ENCODE results near the gene IRAK1BP1. TPM values are rescaled to one million over a fixed set of nuclear protein-coding genes. Genes with fewer than 3 reads are reported as not detected.
A peak's percentile ranks its signal among the peaks of the same experiment; 100 is the strongest.

The IRAK1BP1 gene
- total and polyA plus RNA-seq, 9 of the 15 experiments (the other 6 are each of a cell fraction or from before 2014, with no cell fraction given), result 1.8 to 3.7 (median 2.1) TPM

DNA sequence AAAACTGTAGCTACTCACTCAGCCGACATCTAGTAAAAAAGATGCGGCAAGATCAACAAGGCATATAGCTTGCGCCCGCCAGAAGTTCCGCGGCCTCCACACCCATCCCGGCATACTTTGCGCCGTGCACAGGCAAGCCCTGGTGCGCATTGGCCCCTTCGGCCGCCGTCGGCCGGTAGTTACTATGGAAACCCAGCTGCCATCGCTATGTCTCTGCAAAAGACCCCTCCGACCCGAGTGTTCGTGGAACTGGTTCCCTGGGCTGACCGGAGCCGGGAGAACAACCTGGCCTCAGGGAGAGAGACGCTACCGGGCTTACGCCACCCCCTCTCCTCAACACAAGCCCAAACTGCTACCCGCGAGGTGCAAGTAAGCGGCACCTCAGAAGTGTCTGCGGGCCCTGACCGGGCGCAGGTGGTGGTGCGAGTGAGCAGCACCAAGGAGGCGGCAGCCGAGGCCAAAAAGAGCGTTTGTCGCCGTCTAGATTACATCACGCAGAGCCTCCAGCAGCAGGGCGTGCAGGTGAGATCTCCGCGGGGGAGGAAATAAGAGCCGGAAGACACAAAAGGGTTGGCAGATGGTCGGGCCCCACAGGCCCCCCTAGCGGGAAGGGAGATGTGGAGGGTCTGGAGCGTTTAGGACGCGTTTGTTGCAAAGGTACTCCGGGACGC lies at the start of gene IRAK1BP1 (continued):
- TF ChIP-seq, protein P1, sequence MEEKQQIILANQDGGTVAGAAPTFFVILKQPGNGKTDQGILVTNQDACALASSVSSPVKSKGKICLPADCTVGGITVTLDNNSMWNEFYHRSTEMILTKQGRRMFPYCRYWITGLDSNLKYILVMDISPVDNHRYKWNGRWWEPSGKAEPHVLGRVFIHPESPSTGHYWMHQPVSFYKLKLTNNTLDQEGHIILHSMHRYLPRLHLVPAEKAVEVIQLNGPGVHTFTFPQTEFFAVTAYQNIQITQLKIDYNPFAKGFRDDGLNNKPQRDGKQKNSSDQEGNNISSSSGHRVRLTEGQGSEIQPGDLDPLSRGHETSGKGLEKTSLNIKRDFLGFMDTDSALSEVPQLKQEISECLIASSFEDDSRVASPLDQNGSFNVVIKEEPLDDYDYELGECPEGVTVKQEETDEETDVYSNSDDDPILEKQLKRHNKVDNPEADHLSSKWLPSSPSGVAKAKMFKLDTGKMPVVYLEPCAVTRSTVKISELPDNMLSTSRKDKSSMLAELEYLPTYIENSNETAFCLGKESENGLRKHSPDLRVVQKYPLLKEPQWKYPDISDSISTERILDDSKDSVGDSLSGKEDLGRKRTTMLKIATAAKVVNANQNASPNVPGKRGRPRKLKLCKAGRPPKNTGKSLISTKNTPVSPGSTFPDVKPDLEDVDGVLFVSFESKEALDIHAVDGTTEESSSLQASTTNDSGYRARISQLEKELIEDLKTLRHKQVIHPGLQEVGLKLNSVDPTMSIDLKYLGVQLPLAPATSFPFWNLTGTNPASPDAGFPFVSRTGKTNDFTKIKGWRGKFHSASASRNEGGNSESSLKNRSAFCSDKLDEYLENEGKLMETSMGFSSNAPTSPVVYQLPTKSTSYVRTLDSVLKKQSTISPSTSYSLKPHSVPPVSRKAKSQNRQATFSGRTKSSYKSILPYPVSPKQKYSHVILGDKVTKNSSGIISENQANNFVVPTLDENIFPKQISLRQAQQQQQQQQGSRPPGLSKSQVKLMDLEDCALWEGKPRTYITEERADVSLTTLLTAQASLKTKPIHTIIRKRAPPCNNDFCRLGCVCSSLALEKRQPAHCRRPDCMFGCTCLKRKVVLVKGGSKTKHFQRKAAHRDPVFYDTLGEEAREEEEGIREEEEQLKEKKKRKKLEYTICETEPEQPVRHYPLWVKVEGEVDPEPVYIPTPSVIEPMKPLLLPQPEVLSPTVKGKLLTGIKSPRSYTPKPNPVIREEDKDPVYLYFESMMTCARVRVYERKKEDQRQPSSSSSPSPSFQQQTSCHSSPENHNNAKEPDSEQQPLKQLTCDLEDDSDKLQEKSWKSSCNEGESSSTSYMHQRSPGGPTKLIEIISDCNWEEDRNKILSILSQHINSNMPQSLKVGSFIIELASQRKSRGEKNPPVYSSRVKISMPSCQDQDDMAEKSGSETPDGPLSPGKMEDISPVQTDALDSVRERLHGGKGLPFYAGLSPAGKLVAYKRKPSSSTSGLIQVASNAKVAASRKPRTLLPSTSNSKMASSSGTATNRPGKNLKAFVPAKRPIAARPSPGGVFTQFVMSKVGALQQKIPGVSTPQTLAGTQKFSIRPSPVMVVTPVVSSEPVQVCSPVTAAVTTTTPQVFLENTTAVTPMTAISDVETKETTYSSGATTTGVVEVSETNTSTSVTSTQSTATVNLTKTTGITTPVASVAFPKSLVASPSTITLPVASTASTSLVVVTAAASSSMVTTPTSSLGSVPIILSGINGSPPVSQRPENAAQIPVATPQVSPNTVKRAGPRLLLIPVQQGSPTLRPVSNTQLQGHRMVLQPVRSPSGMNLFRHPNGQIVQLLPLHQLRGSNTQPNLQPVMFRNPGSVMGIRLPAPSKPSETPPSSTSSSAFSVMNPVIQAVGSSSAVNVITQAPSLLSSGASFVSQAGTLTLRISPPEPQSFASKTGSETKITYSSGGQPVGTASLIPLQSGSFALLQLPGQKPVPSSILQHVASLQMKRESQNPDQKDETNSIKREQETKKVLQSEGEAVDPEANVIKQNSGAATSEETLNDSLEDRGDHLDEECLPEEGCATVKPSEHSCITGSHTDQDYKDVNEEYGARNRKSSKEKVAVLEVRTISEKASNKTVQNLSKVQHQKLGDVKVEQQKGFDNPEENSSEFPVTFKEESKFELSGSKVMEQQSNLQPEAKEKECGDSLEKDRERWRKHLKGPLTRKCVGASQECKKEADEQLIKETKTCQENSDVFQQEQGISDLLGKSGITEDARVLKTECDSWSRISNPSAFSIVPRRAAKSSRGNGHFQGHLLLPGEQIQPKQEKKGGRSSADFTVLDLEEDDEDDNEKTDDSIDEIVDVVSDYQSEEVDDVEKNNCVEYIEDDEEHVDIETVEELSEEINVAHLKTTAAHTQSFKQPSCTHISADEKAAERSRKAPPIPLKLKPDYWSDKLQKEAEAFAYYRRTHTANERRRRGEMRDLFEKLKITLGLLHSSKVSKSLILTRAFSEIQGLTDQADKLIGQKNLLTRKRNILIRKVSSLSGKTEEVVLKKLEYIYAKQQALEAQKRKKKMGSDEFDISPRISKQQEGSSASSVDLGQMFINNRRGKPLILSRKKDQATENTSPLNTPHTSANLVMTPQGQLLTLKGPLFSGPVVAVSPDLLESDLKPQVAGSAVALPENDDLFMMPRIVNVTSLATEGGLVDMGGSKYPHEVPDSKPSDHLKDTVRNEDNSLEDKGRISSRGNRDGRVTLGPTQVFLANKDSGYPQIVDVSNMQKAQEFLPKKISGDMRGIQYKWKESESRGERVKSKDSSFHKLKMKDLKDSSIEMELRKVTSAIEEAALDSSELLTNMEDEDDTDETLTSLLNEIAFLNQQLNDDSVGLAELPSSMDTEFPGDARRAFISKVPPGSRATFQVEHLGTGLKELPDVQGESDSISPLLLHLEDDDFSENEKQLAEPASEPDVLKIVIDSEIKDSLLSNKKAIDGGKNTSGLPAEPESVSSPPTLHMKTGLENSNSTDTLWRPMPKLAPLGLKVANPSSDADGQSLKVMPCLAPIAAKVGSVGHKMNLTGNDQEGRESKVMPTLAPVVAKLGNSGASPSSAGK (IDR thresholded peaks at IDR 0.05), result peak; percentile 53; the same call in 1 of the 2 replicates
- TF ChIP-seq MEF2D (tag; conservative IDR thresholded peaks at IDR 0.05; ENCODE audit: low read depth), result no peak
- no peak for TF ChIP-seq ZNF121 (CRISPR knock-in tag; conservative IDR thresholded peaks at IDR 0.05)
- TF ChIP-seq, protein P2, sequence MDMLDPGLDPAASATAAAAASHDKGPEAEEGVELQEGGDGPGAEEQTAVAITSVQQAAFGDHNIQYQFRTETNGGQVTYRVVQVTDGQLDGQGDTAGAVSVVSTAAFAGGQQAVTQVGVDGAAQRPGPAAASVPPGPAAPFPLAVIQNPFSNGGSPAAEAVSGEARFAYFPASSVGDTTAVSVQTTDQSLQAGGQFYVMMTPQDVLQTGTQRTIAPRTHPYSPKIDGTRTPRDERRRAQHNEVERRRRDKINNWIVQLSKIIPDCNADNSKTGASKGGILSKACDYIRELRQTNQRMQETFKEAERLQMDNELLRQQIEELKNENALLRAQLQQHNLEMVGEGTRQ (CRISPR knock-in tag; IDR thresholded peaks at IDR 0.05), result no peak
- TF ChIP-seq GTF2F1 (IDR thresholded peaks at IDR 0.05; ENCODE audit: low read depth, low read length), result no peak
- no peak for TF ChIP-seq DMBX1 (CRISPR knock-in tag; IDR thresholded peaks at IDR 0.05; ENCODE audit: borderline replicate concordance)
- TF ChIP-seq CREM (IDR thresholded peaks at IDR 0.05; ENCODE audit: low read depth), result peak; percentile 80
- TF ChIP-seq RFX7 (CRISPR knock-in tag; IDR thresholded peaks at IDR 0.05), result no peak
- TF ChIP-seq MEF2A (IDR thresholded peaks at IDR 0.05; ENCODE audit: control insufficient read depth, low read depth, low read length), result no peak
- no peak for TF ChIP-seq ZNF696 (CRISPR knock-in tag; conservative IDR thresholded peaks at IDR 0.05)
- no peak for TF ChIP-seq SMARCB1 (IDR thresholded peaks at IDR 0.05; ENCODE audit: insufficient read length, low read depth)
- TF ChIP-seq KAT8 (IDR thresholded peaks at IDR 0.05; ENCODE audit: low read depth), result no peak
- TF ChIP-seq ZNF224 (CRISPR knock-in tag; IDR thresholded peaks at IDR 0.05), result no peak
- TF ChIP-seq, protein P3, sequence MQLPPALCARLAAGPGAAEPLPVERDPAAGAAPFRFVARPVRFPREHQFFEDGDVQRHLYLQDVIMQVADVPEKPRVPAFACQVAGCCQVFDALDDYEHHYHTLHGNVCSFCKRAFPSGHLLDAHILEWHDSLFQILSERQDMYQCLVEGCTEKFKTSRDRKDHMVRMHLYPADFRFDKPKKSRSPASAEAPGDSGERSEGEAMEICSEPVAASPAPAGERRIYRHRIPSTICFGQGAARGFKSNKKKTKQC (CRISPR knock-in tag; IDR thresholded peaks at IDR 0.05), result no peak
- TF ChIP-seq, protein P4, sequence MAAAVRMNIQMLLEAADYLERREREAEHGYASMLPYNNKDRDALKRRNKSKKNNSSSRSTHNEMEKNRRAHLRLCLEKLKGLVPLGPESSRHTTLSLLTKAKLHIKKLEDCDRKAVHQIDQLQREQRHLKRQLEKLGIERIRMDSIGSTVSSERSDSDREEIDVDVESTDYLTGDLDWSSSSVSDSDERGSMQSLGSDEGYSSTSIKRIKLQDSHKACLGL (CRISPR knock-in tag; IDR thresholded peaks at IDR 0.05; ENCODE audit: borderline replicate concordance, poor library complexity, severe bottlenecking), result no peak

All from K562 (cell line).